OCI-M2 (cell line): ENCODE measurements around the gene HNRNPL.
"Not testable (repeated sequence)": the region's sequence is repeated elsewhere in the genome, so short reads cannot be mapped to it uniquely, and the experiment has no call there.

Experiments used
- DNase-seq: peaks from one replicate; lab custom pipeline; 2025; ENCODE audit not compliant: unreplicated experiment; lab: John Stamatoyannopoulos, UW

HNRNPL gene

GRCh38 chr19:38869836-38870607 is 20.2 kb upstream of the HNRNPL start:
- no peak for DNase-seq

DNA sequence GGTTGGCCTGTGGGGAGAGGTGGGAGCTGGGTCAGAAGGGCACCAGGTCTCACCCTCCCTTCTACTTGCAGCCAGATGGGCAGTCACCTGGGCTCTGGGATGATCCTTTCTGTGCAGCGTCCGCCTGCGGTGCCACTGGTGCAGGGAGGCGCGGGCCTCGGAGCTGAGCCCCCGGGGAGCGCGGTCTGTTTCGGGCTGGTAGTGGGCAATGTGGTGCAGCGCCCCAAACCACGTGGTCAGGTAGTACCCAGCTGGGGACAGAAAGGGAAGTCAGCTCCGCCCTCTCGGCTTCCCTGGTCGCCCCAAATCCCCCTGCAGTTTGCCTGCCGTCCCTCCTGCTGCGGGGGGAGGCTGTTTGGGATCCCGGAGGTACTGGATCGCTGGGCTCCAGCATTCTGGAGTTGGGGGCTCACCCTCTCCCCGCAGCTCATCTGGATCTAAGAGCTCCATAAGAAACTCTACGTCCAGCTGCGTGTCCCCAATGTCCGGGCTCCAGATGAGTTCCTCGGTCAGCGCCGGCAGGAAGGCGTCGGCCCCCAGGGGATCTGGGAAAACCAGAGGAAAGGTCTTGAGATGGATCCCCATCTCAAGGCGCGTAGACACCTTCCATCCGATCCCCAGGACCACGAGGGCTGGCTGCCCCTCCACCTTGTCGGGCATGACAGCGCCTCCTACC is 19.5 kb upstream of the HNRNPL start:
- DNase-seq, result no peak

GRCh38 chr19:38868551-38868950 is 18.8 kb upstream of the HNRNPL start:
- DNase-seq, result no peak

DNA sequence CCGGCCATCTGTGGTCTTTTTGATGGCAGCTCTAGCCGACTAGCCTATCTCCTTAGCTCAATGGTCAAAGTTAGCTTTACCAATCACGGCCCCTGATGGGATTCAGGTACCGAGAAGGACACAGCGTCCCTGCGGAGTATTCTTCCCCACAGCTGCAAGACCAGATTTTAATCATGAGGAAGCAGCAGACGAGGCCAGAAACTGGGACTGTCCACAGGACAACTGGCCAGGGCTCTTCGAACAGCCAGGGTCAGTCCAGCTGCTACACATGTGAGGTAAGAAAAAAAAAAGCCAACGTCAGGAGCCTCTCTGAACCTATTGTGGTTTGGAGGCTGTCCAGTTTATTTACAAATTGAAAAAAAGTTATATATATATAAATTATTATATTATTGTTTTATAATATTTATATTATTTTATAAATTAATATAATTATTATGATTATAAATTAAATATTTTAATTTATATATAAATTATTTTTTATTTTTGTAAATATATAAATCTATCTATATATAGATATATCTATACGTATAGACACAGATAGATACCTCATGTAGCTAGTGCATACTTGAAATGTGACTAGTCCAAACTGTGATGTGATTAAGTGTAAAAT is 17.5 kb upstream of the HNRNPL start:
- DNase-seq, result no peak

DNA sequence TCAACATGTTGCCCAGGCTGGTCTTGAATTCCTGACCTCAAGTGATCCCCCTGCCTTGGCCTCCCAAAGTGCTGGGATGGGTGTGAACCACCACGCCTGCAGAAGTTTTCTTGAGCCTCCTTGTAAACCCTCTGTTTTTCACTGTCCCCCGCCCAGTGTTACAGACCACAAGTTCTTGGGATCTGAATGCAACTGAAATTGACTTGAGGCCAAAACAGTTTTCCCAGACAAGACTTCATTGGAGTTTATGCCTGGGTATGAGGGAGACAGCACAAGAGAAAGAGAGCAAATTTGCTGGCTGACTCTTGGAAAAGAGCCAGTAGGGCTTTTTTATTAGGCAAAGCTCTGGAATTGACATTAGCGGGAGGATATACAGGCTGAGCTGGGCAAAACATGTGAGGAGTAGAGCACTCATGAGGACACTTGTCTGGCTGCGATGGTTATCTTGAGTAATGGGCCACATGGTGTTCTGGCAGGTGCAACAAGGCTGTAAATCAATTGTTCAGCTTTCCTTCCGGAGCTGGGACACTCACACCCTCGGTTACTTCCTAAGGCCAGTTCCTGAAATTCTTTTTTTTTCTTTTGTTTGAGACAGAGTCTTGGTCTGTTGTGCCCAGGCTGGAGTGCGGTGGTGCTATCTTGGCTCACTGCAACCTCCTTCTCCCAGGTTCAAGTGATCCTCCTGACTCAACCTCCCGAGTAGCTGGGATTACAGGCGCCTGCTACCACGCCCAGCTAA is 12.7 kb upstream of the HNRNPL start:
- DNase-seq, result no peak

GRCh38 chr19:38861368-38861767 is 11.6 kb upstream of the HNRNPL start:
- DNase-seq, result no peak

DNA sequence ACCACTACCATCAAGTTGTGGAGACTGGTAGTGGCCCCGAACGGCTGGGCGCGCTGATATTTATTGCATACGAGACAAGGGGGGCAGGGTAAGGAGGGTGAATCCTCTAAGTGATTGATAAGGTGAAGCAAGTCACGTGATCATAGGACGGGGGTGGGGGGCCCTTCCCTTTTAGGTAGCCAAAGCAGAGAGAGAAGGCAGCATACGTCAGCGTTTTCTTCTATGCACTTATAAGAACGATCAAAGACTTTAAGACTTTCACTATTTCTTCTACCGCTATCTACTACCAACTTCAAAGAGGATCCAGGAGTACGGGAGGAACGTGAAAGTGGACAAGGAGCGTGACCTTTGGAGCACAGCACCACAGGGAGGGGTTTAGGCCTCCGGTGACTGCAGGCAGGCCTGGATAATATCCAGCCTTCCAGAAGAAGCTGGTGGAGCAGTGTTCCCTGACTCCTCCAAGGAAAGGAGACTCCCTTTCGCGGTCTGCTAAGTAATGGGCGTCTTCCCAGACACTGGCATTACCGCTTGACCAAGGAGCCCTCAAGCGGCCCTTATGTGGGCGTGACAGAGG is 9.9 kb upstream of the HNRNPL start:
- DNase-seq, result not testable (repeated sequence)

GRCh38 chr19:38856813-38857212 is 7.0 kb upstream of the HNRNPL start:
- DNase-seq, result no peak

DNA sequence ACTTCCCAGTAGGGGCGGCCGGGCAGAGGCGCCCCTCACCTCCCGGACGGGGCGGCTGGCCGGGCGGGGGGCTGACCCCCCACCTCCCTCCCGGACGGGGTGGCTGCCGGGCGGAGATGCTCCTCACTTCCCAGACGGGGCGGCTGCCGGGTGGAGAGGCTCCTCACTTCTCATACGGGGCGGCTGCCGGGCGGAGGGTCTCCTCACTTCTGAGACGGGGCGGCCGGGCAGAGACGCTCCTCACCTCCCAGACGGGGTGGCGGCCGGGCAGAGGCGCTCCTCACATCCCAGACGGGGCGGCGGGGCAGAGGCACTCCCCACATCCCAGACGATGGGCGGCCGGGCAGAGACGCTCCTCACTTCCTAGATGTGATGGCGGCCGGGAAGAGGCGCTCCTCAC is 6.0 kb upstream of the HNRNPL start:
- DNase-seq, result not testable (repeated sequence)

DNA sequence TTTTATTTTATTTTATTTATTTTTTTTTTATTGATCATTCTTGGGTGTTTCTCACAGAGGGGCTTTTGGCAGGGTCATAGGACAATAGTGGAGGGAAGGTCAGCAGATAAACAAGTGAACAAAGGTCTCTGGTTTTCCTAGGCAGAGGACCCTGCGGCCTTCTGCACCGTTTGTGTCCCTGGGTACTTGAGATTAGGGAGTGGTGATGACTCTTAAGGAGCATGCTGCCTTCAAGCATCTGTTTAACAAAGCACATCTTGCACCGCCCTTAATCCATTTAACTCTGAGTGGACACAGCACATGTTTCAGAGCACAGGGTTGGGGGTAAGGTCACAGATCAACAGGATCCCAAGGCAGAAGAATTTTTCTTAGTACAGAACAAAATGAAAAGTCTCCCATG is 5.2 kb upstream of the HNRNPL start:
- DNase-seq, result not testable (repeated sequence)

DNA sequence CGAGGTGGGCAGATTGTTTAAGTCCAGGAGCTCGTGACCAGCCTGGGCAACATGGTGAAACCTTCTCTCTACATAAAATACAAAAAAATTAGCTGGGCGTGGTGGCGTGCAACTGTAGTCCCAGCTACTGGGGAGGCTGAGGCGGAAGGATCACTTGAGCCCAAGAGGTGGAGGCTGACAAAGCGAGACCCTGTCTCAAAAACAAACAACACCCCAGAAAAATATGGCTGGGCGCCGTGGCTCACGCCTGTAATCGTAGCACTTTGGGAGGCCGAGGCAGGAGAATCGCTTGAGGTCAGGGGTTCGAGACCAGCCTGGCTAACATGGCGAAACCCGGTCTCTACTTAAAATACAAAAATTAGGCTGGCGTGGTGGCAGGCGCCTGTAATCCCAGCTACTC is 3.4 kb upstream of the HNRNPL start:
- DNase-seq, result no peak

GRCh38 chr19:38852231-38853044 is 2.7 kb upstream of the HNRNPL start:
- peak; percentile 75 for DNase-seq

GRCh38 chr19:38851622-38852230 is 1.9 kb upstream of the HNRNPL start:
- DNase-seq, result peak; percentile 92

GRCh38 chr19:38850976-38851621 is 1.3 kb upstream of the HNRNPL start:
- DNase-seq, result no peak

DNA sequence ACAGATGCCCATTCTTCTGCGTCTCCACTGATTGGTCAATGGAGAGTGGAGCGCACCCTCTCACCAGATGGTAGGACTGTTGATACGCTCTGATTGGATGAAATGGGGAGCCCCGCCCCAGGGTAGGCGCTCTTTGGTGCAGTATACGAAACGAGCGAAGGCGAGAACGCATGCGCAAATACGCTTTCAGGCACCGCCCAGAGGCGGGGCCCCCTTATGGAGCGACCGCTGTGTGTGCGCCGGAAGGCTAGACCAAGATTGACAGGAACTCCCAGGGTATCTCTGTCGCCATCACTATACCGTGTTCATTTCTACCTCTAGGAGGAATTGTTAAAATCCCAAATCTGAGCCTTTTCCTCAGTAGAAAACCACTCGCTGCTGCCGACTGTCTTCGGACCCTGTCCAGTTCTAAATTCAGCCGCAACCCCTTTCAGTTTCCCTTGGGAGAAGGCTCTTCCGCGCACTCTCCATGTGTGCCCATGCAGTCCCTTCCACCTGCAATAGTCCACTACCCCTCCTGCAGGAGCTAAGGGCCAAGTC is 720 bp upstream of the HNRNPL start:
- DNase-seq, result no peak

DNA sequence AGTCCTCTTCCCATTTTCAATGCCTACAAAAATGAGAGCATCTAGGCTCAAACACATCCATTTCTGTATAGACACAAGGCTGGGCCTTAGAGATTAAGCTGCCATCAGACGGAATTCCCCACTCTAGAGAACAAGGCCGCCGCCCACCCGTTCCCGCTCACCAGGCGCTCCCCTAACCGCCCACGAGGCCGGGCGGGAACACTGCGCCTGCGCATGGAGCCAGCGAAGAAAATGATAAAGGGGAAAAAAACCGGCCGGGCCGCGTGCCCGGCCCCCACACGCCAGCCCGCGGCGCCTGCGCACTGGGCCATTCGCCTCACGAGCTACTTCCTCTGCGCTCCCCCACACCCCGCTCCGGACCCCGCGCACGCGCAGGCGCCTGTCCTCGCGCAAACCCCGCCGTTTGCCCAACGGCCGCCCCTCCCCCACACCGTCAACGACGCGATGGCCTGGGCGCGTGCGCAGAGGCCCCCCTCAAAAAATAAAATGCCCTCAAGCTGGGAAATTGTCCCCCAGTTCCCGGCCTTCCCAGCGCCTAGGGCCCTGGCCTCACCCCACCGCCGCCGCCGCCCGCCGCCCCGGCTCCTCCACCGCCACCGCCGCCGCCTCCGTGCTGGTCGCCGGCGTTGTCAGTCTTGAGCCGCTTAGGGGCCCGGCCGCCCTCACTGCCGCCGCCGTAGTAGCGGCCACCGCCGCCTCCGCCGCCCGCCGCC is 483 bp downstream of the HNRNPL start:
- DNase-seq, result peak; percentile 97

- DNase-seq, result no peak
Measured at GRCh38 chr19:38848299-38849146, 1.3 kb downstream of the HNRNPL start.

DNA sequence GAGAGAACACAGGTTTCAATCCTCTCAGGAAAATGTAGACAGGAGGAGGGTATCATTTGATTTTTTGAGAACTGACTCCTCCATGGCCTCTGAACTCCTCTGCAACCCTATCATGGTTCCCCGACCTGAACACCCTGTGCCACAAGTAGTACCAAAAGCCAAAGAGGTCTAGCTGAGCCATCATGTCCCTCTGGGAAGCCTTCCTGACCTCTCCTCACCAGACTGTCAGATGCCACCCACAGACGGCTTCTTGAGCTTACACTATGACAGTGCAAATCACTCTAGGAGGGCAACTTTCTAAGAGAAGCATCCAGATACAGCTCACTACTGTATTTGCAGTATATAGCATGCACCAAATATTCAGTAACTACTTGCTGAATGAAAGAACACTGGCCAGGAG is 3.7 kb downstream of the HNRNPL start:
- no peak for DNase-seq
